BJ (cell line): ENCODE data around the gene ZNF17. TPM values are rescaled to one million over a fixed set of nuclear protein-coding genes. Genes with fewer than 3 reads are reported as not detected.

ENCODE experiments used
- CTCF ChIA-PET: fragments of 350-600 bp; formaldehyde crosslinking; extraction: SDS; loops from one replicate; lab custom pipeline; 2021; ENCODE audit warnings: antibody characterized with exemption, inconsistent platforms; lab: Yijun Ruan, JAX
- POLR2A ChIA-PET: fragments of 300-600 bp; sonication (Branson Sonifier 250); formaldehyde crosslinking; extraction: SDS; loops from one replicate; lab custom pipeline; 2021; ENCODE audit warnings: antibody characterized with exemption; lab: Charles Lee
- DNase-seq: peaks from one replicate; pipeline ENCODE4 v3.0.0-alpha.2; 2011; ENCODE audit warnings: low read depth
- H3K27me3 ChIP-seq: 2 replicates; pipeline ENCODE4 v1.6.0; 2011; ENCODE audit warnings: low read length; ENCODE audit not compliant: control insufficient read depth, insufficient read depth
- H3K36me3 ChIP-seq: 2 replicates; pipeline ENCODE4 v1.5.1; 2011; ENCODE audit warnings: low read length; ENCODE audit not compliant: control insufficient read depth, insufficient read depth
- H3K4me3 ChIP-seq: 2 replicates; pipeline ENCODE4 v1.5.1; 2011; ENCODE audit warnings: low read depth, mild to moderate bottlenecking, control low read depth, low read length
- CTCF ChIP-seq: IDR thresholded peaks from 2 replicates; pipeline ENCODE4 v1.5.1; 2011; ENCODE audit warnings: low read depth, mild to moderate bottlenecking, control low read depth, inconsistent platforms, low read length, moderate library complexity; ENCODE audit not compliant: insufficient read depth
- polyA plus RNA-seq: library from polyadenylated mRNA; depleted of rRNA; stranded (reverse); fragments of >200 nt; gene quantifications from 2 replicates; pipeline ENCODE4 v1.2.3, GENCODE V29; 2011

ZNF17 gene
- polyA plus RNA-seq, 1 experiment, result 4.2 TPM

- POLR2A ChIA-PET, result no interaction called here
- no peak for DNase-seq
- H3K27me3 ChIP-seq, result no peaks in the 10 kb centered on the region
Observed at GRCh38 chr19:57441979-57442752, 31.2 kb downstream of the ZNF17 start.

GRCh38 chr19:57443121-57443696, 32.2 kb downstream of the ZNF17 start:
- TF ChIP-seq CTCF, result no peak
- POLR2A ChIA-PET, result no interaction called here

More at GRCh38 chr19:57441979-57442752, 31.2 kb downstream of the ZNF17 start:
- CTCF ChIA-PET, result interaction anchor here (0.7 kb wide), 1 partner anchor 351 kb away, joined by 3 read pairs; no protein-coding TSS in a partner anchor
- Histone ChIP-seq H3K4me3 (no peak overlapping the region), H3K36me3 (no peaks in the 10 kb centered on the region; the same call in none of the 2 replicates)
- TF ChIP-seq CTCF, result no peak

GRCh38 chr19:57452307-57452706, 41.3 kb downstream of the ZNF17 start:
- ChIA-PET CTCF (interaction anchor here (0.6 kb wide), 1 partner anchor 108 kb away, joined by 3 read pairs; no protein-coding TSS in a partner anchor), POLR2A (no interaction called here)
- H3K4me3 ChIP-seq, result no peak overlapping the region
- H3K27me3 ChIP-seq, result no peaks in the 10 kb centered on the region
- no peak for DNase-seq
- TF ChIP-seq CTCF, result no peak
- no peaks in the 10 kb centered on the region; the same call in 1 of the 2 replicates for H3K36me3 ChIP-seq

More at GRCh38 chr19:57443121-57443696, 32.2 kb downstream of the ZNF17 start:
- Histone ChIP-seq H3K36me3 (no peaks in the 10 kb centered on the region; the same call in none of the 2 replicates), H3K27me3 (no peaks in the 10 kb centered on the region), H3K4me3 (no peak overlapping the region)
- DNase-seq, result no peak
- CTCF ChIA-PET, result no interaction called here

- no peak for DNase-seq
- Histone ChIP-seq H3K27me3 (no peaks in the 10 kb centered on the region), H3K36me3 (no peaks in the 10 kb centered on the region), H3K4me3 (no peak overlapping the region)
- ChIA-PET POLR2A (no interaction called here), CTCF (interaction anchor here (0.6 to 0.8 kb wide), 2 partner anchors 10 to 16 kb away, joined by 3 read pairs; no protein-coding TSS in a partner anchor)
- peak; percentile 26; the same call in 1 of the 2 replicates for TF ChIP-seq CTCF
Observed at GRCh38 chr19:57465680-57466381, 54.9 kb downstream of the ZNF17 start.

- H3K4me3 ChIP-seq, result no peak overlapping the region
- POLR2A ChIA-PET, result no interaction called here
- CTCF ChIA-PET, result no interaction called here
- no peak for TF ChIP-seq CTCF
- DNase-seq, result no peak
- H3K36me3 ChIP-seq, result no peaks in the 10 kb centered on the region
- H3K27me3 ChIP-seq, result no peaks in the 10 kb centered on the region
Observed at GRCh38 chr19:57466489-57466888, 55.5 kb downstream of the ZNF17 start.
